GM18867 (cell line): ENCODE results near the gene RNF144A.
"Not testable (repeated sequence)": the region's sequence is repeated elsewhere in the genome, so short reads cannot be mapped to it uniquely, and the experiment has no call there.

Experiments used
- ATAC-seq: cut with Tn5 transposase; IDR thresholded peaks from one replicate; pipeline ENCODE4 v1.9.1; 2021; ENCODE audit warnings: mild to moderate bottlenecking, moderate library complexity; ENCODE audit not compliant: unreplicated experiment

RNF144A gene

GRCh38 chr2:6927753-6928152, 10.5 kb downstream of the RNF144A start:
- ATAC-seq = no peak

GRCh38 chr2:6928452-6928851, 11.2 kb downstream of the RNF144A start:
- ATAC-seq = no peak

GRCh38 chr2:6929196-6929819, 12.1 kb downstream of the RNF144A start:
- ATAC-seq = no peak

GRCh38 chr2:6930923-6931647, 13.9 kb downstream of the RNF144A start:
- ATAC-seq = no peak

GRCh38 chr2:6931753-6932152, 14.5 kb downstream of the RNF144A start:
- ATAC-seq = no peak

GRCh38 chr2:6932206-6932605, 15.0 kb downstream of the RNF144A start:
- no peak for ATAC-seq

GRCh38 chr2:6932828-6933227, 15.6 kb downstream of the RNF144A start:
- no peak for ATAC-seq

GRCh38 chr2:6933911-6934310, 16.7 kb downstream of the RNF144A start:
- no peak for ATAC-seq

- no peak for ATAC-seq
Measured at GRCh38 chr2:6934345-6934744, 17.1 kb downstream of the RNF144A start.

- no peak for ATAC-seq
Measured at GRCh38 chr2:6934758-6935651, 17.8 kb downstream of the RNF144A start.

GRCh38 chr2:6935652-6936020, 18.4 kb downstream of the RNF144A start:
- not testable (repeated sequence) for ATAC-seq

- ATAC-seq = no peak
Measured at GRCh38 chr2:6937157-6937556, 19.9 kb downstream of the RNF144A start.

- no peak for ATAC-seq
Measured at GRCh38 chr2:6937582-6937981, 20.4 kb downstream of the RNF144A start.

- ATAC-seq = no peak
Measured at GRCh38 chr2:6939071-6939470, 21.9 kb downstream of the RNF144A start.

- no peak for ATAC-seq
Measured at GRCh38 chr2:6940820-6941219, 23.6 kb downstream of the RNF144A start.

GRCh38 chr2:6941299-6942046, 24.3 kb downstream of the RNF144A start:
- no peak for ATAC-seq

GRCh38 chr2:6942848-6943247, 25.6 kb downstream of the RNF144A start:
- ATAC-seq = no peak

- no peak for ATAC-seq
Measured at GRCh38 chr2:6943523-6943922, 26.3 kb downstream of the RNF144A start.

GRCh38 chr2:6943971-6944370, 26.8 kb downstream of the RNF144A start:
- no peak for ATAC-seq

- no peak for ATAC-seq
Measured at GRCh38 chr2:6944555-6944954, 27.3 kb downstream of the RNF144A start.
